GM12872 (cell line): ENCODE data around the gene F11.

Source experiments
- TF ChIP-seq, protein P1 (sequence below): IDR thresholded peaks from 3 replicates; pipeline ENCODE4 v1.5.1; 2011; ENCODE audit warnings: low read depth, mild to moderate bottlenecking, low read length, moderate library complexity; ENCODE audit not compliant: insufficient read depth

Gene F11

DNA sequence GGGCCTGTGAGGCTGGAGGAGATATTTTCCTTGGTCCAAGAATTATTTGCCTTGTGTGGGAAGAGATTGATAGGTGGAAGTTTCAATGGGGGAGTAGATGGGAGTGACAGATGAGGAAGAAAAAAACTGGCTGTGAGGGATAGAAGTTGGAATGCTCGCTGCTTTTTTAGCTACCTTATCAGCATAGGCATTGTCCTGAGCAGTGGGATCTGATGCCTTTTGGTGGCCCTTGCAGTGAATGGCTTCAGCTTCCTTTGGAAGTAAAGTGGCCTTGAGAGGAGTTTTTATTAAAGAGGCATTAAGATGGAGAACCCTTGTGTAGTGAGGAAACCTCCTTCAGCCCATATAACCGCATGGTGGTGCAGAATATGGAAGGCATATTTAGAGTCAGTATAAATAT lies 22.7 kb upstream of the F11 start:
- TF ChIP-seq, protein P1, sequence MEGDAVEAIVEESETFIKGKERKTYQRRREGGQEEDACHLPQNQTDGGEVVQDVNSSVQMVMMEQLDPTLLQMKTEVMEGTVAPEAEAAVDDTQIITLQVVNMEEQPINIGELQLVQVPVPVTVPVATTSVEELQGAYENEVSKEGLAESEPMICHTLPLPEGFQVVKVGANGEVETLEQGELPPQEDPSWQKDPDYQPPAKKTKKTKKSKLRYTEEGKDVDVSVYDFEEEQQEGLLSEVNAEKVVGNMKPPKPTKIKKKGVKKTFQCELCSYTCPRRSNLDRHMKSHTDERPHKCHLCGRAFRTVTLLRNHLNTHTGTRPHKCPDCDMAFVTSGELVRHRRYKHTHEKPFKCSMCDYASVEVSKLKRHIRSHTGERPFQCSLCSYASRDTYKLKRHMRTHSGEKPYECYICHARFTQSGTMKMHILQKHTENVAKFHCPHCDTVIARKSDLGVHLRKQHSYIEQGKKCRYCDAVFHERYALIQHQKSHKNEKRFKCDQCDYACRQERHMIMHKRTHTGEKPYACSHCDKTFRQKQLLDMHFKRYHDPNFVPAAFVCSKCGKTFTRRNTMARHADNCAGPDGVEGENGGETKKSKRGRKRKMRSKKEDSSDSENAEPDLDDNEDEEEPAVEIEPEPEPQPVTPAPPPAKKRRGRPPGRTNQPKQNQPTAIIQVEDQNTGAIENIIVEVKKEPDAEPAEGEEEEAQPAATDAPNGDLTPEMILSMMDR: no peak

DNA sequence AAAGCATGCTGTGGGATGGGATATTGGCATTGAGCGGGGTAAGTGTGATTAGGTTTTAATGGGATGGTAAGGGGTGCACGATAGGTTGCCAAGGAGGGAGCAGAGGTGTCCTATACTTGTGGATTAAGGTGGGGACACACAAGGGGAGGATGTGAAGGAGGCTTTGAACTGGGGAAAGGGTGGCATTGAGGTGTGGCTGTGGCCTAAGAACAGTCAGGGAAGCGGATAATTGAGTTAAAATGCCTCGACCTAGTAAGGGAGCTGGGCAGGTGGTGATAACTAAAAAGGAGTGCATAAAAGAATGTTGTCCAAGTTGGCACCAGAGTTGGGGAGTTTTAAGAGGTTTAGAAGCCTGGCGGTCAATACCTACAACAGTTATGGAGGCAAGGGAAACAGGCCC lies 21.2 kb upstream of the F11 start:
- TF ChIP-seq, protein P1: no peak

GRCh38 chr4:186248643-186249042 lies 17.3 kb upstream of the F11 start:
- TF ChIP-seq, protein P1: no peak

- TF ChIP-seq, protein P1: no peak
These were observed 15.9 kb upstream of the F11 start for GRCh38 chr4:186249785-186250754.

GRCh38 chr4:186250760-186251159 lies 15.2 kb upstream of the F11 start:
- TF ChIP-seq, protein P1: no peak

DNA sequence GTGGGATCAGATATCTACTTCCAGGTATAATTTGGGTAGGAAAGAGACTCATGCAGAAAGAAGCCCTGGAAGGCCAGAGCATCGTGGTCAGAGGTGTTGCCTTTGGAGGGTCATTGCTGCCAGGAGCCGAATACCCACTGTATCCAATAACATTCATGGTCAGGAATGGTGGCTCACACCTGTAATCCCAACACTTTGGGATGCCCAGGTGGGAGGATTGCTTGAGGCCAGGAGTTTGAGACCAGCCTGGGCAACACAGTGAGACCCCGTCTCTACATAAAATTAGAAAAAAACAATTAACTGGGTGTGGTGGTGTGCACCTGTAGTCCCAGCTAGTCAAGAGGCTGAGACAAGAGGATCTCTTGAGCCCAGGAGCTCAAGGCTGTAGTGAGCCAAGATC lies 10.9 kb upstream of the F11 start:
- TF ChIP-seq, protein P1: no peak

GRCh38 chr4:186258216-186258811 lies 7.7 kb upstream of the F11 start:
- TF ChIP-seq, protein P1: no peak
